NCI-H526 (cell line): ENCODE data around the gene TTC7B.
"Not testable (repeated sequence)": the region's sequence is repeated elsewhere in the genome, so short reads cannot be mapped to it uniquely, and the experiment has no call there.

Experiments
- DNase-seq, 2 experiments: peaks; one replicate each; lab custom pipeline; 2025; lab: John Stamatoyannopoulos, UW

Gene TTC7B

GRCh38 chr14:90526536-90526935 is 289.7 kb downstream of the TTC7B start:
- not testable (repeated sequence) for DNase-seq

- not testable (repeated sequence) for DNase-seq
Observed at GRCh38 chr14:90525353-90526028, 290.7 kb downstream of the TTC7B start.

GRCh38 chr14:90523961-90524875 is 292.0 kb downstream of the TTC7B start:
- no peak for DNase-seq

- DNase-seq: no peak
Observed at GRCh38 chr14:90523544-90523943, 292.7 kb downstream of the TTC7B start.

GRCh38 chr14:90522571-90523191 is 293.5 kb downstream of the TTC7B start:
- DNase-seq: peak; percentile 82 to 86

- DNase-seq: no peak
Observed at GRCh38 chr14:90521930-90522483, 294.2 kb downstream of the TTC7B start.

GRCh38 chr14:90521084-90521929 is 294.9 kb downstream of the TTC7B start:
- DNase-seq: no peak

- DNase-seq: no peak
Observed at GRCh38 chr14:90520326-90520725, 295.9 kb downstream of the TTC7B start.

- DNase-seq: no peak
Observed at GRCh38 chr14:90519262-90519920, 296.8 kb downstream of the TTC7B start.

- peak in 1 of 2 experiments; percentile 16 for DNase-seq
Observed at GRCh38 chr14:90518941-90519256, 297.3 kb downstream of the TTC7B start.

- DNase-seq: peak in 1 of 2 experiments; percentile 12
Observed at GRCh38 chr14:90518069-90518940, 297.9 kb downstream of the TTC7B start.

GRCh38 chr14:90517076-90517841 is 299.0 kb downstream of the TTC7B start:
- no peak for DNase-seq

- DNase-seq: no peak
Observed at GRCh38 chr14:90514566-90514965, 301.7 kb downstream of the TTC7B start.

- DNase-seq: peak; percentile 80 to 91
Observed at GRCh38 chr14:90514015-90514398, 302.2 kb downstream of the TTC7B start.

GRCh38 chr14:90513161-90514014 is 302.8 kb downstream of the TTC7B start:
- DNase-seq: peak; percentile 99

GRCh38 chr14:90512329-90512991 is 303.8 kb downstream of the TTC7B start:
- DNase-seq: peak in 1 of 2 experiments; percentile 68

GRCh38 chr14:90511795-90512328 is 304.4 kb downstream of the TTC7B start:
- DNase-seq: peak; percentile 21 to 48
